GM10266 (cell line): ENCODE results near the gene TMEM158.

Source experiments
- DNase-seq: peaks from one replicate; pipeline ENCODE4 v3.0.0; 2012; ENCODE audit errors: extremely low spot score
- CTCF ChIP-seq: IDR thresholded peaks from 2 replicates; pipeline ENCODE4 v1.5.1; 2012; ENCODE audit warnings: mild to moderate bottlenecking, low read depth; ENCODE audit not compliant: control insufficient read depth, insufficient read depth; ENCODE audit errors: missing control alignments

TMEM158 gene

GRCh38 chr3:45246241-45246640, 20.2 kb upstream of the TMEM158 start:
- DNase-seq, result no peak
- no peak for TF ChIP-seq CTCF

GRCh38 chr3:45244356-45244755, 18.3 kb upstream of the TMEM158 start:
- TF ChIP-seq CTCF, result no peak

GRCh38 chr3:45241206-45241605, 15.1 kb upstream of the TMEM158 start:
- DNase-seq, result no peak
- TF ChIP-seq CTCF, result no peak

More at GRCh38 chr3:45244356-45244755, 18.3 kb upstream of the TMEM158 start:
- no peak for DNase-seq

- no peak for DNase-seq
- TF ChIP-seq CTCF, result no peak
Measured at GRCh38 chr3:45240292-45240691, 14.2 kb upstream of the TMEM158 start.

GRCh38 chr3:45239254-45239653, 13.2 kb upstream of the TMEM158 start:
- no peak for TF ChIP-seq CTCF
- no peak for DNase-seq

GRCh38 chr3:45236964-45237363, 10.9 kb upstream of the TMEM158 start:
- no peak for DNase-seq
- no peak for TF ChIP-seq CTCF

GRCh38 chr3:45235409-45235808, 9.3 kb upstream of the TMEM158 start:
- TF ChIP-seq CTCF, result no peak

More at GRCh38 chr3:45235409-45235808, 9.3 kb upstream of the TMEM158 start:
- DNase-seq, result no peak
